GM12878 (cell line): ENCODE measurements around the gene UPF1. TPM values are rescaled to one million over a fixed set of nuclear protein-coding genes. Genes with fewer than 3 reads are reported as not detected.

Source experiments
- ATAC-seq: fragments of 200-7000 bp; cut with Tn5 transposase; 3 replicates; pipeline ENCODE4 v1.9.1; 2020; ENCODE audit warnings: mild to moderate bottlenecking, moderate library complexity
- BruUV-seq: library from RNA; stranded (reverse); fragments of 400-500 nt; replicated peaks from 2 replicates; lab custom pipeline; 2021; lab: Mats Ljungman, UMichigan
- CTCF ChIA-PET: fragments of 300-600 bp; sonication (Branson Sonifier 250); formaldehyde crosslinking; extraction: SDS; loops from one replicate; lab custom pipeline; 2021; ENCODE audit warnings: inconsistent platforms; lab: Yijun Ruan, JAX
- POLR2A ChIA-PET: fragments of 350-600 bp; formaldehyde crosslinking; extraction: SDS; loops from one replicate; lab custom pipeline; 2021; ENCODE audit warnings: inconsistent platforms; lab: Charles Lee
- RAD21 ChIA-PET: fragments of 300-600 bp; sonication (Branson Sonifier 250); formaldehyde crosslinking; loops from one replicate; lab custom pipeline; 2023; ENCODE audit warnings: antibody characterized with exemption; ENCODE audit not compliant: unreplicated experiment; lab: Charles Lee
- SMC1A ChIA-PET: fragments of 300-600 bp; sonication (Branson Sonifier 250); formaldehyde crosslinking; loops from one replicate; lab custom pipeline; 2023; ENCODE audit not compliant: unreplicated experiment, uncharacterized antibody; lab: Charles Lee
- DNase-seq: peaks from one replicate; pipeline ENCODE4 v3.0.0-alpha.2; 2011; ENCODE audit warnings: low read depth, low spot score
- FAIRE-seq: peaks from 3 replicates; lab custom pipeline; 2011; peaks lifted over from hg19 to GRCh38; lab: Jason Lieb, UNC
- H2AFZ ChIP-seq: 2 replicates; pipeline ENCODE4 v1.6.0; 2011; ENCODE audit warnings: low read depth, low read length, control low read depth; ENCODE audit not compliant: control insufficient read depth
- H3K27ac ChIP-seq: 2 replicates; pipeline ENCODE4 v1.5.1; 2011; ENCODE audit warnings: control low read depth; ENCODE audit not compliant: control insufficient read depth, insufficient read depth
- H3K27me3 ChIP-seq, 2 experiments: replicated peaks in 1 of 2; 2 replicates each; pipeline versions ENCODE4 v1.6.0 to v1.6.1; 2011; ENCODE audit warnings: low read length in 1 of 2; ENCODE audit not compliant: control insufficient read depth in 2 of 2, insufficient read depth in 2 of 2
- H3K36me3 ChIP-seq, 2 experiments: 2 replicates each; pipeline ENCODE4 v1.5.1; 2011; ENCODE audit warnings: low read length in 1 of 2; ENCODE audit not compliant: control insufficient read depth in 2 of 2, insufficient read depth in 2 of 2
- H3K4me1 ChIP-seq: 2 replicates; pipeline ENCODE4 v1.6.1; 2011; ENCODE audit warnings: mild to moderate bottlenecking, low read length, moderate library complexity, mixed read lengths; ENCODE audit not compliant: control insufficient read depth, insufficient read depth
- H3K4me2 ChIP-seq: 2 replicates; pipeline ENCODE4 v1.6.0; 2011; ENCODE audit warnings: control low read depth; ENCODE audit not compliant: control insufficient read depth, insufficient read depth
- H3K4me3 ChIP-seq: fragments of 200-600 bp; sonication (generic); 2 replicates; pipeline ENCODE4 v1.5.1; 2016
- H3K79me2 ChIP-seq: 2 replicates; pipeline ENCODE4 v1.6.0; 2011; ENCODE audit warnings: low read length; ENCODE audit not compliant: control insufficient read depth, insufficient read depth
- H3K9ac ChIP-seq: 2 replicates; pipeline ENCODE4 v1.8.0; 2011; ENCODE audit warnings: low read length, control low read depth, mixed read lengths; ENCODE audit not compliant: control insufficient read depth, insufficient read depth
- H3K9me3 ChIP-seq: replicated peaks from 3 replicates; pipeline ENCODE4 v1.5.1; 2011; ENCODE audit warnings: mild to moderate bottlenecking, low read length; ENCODE audit not compliant: control insufficient read depth, insufficient read depth
- H4K20me1 ChIP-seq: 2 replicates; pipeline ENCODE4 v1.6.0; 2011; ENCODE audit not compliant: control insufficient read depth, insufficient read depth
- BCL11A ChIP-seq: IDR thresholded peaks from 2 replicates; pipeline ENCODE4 v1.6.1; 2011; ENCODE audit warnings: low read depth, low read length
- CHD1 ChIP-seq: IDR thresholded peaks from 2 replicates; pipeline ENCODE4 v1.6.1; 2012; ENCODE audit warnings: low read depth, low read length, improper control_type of control experiment
- CHD4 ChIP-seq: fragments of 200-600 bp; sonication (generic); IDR thresholded peaks from 2 replicates; pipeline ENCODE4 v1.6.1; 2016; ENCODE audit warnings: mild to moderate bottlenecking
- IRF5 ChIP-seq: fragments of 450-650 bp; IDR thresholded peaks from 2 replicates; pipeline ENCODE4 v1.6.1; 2017; ENCODE audit warnings: borderline replicate concordance
- JUNB ChIP-seq: IDR thresholded peaks from 2 replicates; pipeline ENCODE4 v1.6.1; 2016; ENCODE audit warnings: antibody characterized with exemption, mild to moderate bottlenecking
- NFIC ChIP-seq: IDR thresholded peaks from 2 replicates; pipeline ENCODE4 v1.6.1; 2012; ENCODE audit warnings: low read depth, mild to moderate bottlenecking, inconsistent platforms, low read length, moderate library complexity
- PML ChIP-seq: IDR thresholded peaks from 2 replicates; pipeline ENCODE4 v1.6.1; 2012; ENCODE audit warnings: low read length, inconsistent platforms
- POLR2AphosphoS5 ChIP-seq: IDR thresholded peaks from 2 replicates; pipeline ENCODE4 v1.6.1; 2011; ENCODE audit warnings: mild to moderate bottlenecking, low read length, inconsistent platforms
- STAT1 ChIP-seq: fragments of 450-650 bp; conservative IDR thresholded peaks from 2 replicates; pipeline ENCODE4 v1.6.1; 2014; ENCODE audit warnings: antibody characterized with exemption, mild to moderate bottlenecking
- TARDBP ChIP-seq: IDR thresholded peaks from 2 replicates; pipeline ENCODE4 v1.6.1; 2016; ENCODE audit warnings: borderline replicate concordance
- WGBS: methylation state at CpG from one replicate; pipeline ENCODE4 v1.1.6; 2016; ENCODE audit warnings: low lambda C conversion rate; ENCODE audit not compliant: insufficient replicate concordance, insufficient coverage; ENCODE audit errors: missing lambda C conversion rate; 5-methylcytosine and 5-hydroxymethylcytosine counted together
- in situ Hi-C: fragments of 300-500 bp; cut with MboI; formaldehyde crosslinking; loops from 9 replicates; pipeline ENCODE4 v1.14.3; 2018; ENCODE audit warnings: mixed read lengths
- intact Hi-C: fragments of 100-400 bp; cut with micrococcal nuclease; formaldehyde crosslinking; loops from one replicate; pipeline ENCODE4 v1.14.2; 2022; ENCODE audit not compliant: unreplicated experiment
- polyA plus RNA-seq, 11 experiments: library from polyadenylated mRNA; depleted of rRNA in 4 of 11; unstranded in 6 of 11; stranded (reverse) in 5 of 11; fragments of >200 nt; fragmentation: Nextera tagmentation in 4 of 11; fragmentation: Illumina TruSeq in 1 of 11; extraction: Ambion mirVana in 4 of 11; extraction: Trizol in 1 of 11; gene quantifications; 1 replicate in 1 of 11; 2 replicates in 10 of 11; pipeline versions ENCODE4 v1.2.1 to v1.2.3, GENCODE V29; 2011 to 2016; ENCODE audit warnings: inconsistent platforms in 2 of 11, missing spikeins in 2 of 11, low read depth in 1 of 11
- total RNA-seq, 4 experiments: library from RNA; depleted of rRNA in 3 of 4; stranded (reverse); fragments of >200 nt in 3 of 4; fragmentation: Illumina TruSeq in 1 of 4; extraction: Trizol in 1 of 4; gene quantifications; 2 replicates each; pipeline versions ENCODE4 v1.2.1 to v1.2.3, GENCODE V29; 2013 to 2021

The UPF1 gene
- total and polyA plus RNA-seq, 10 of the 15 experiments (the other 5 are each of a cell fraction or from before 2014, with no cell fraction given), result 0.58 to 80.9 (median 18.7) TPM

- H2AFZ ChIP-seq, result no peak overlapping the region
- no peak for DNase-seq
- no TSS peak for BruUV-seq
- no peaks in the 10 kb centered on the region for H4K20me1 ChIP-seq
- H3K4me3 ChIP-seq, result no peak overlapping the region
- ATAC-seq, result no peak
- no peak for TF ChIP-seq POLR2AphosphoS5
- no peak for TF ChIP-seq PML
- TF ChIP-seq BCL11A, result no peak
- no peak for TF ChIP-seq STAT1
- TF ChIP-seq IRF5, result no peak
- TF ChIP-seq CHD1, result no peak
- no peak for TF ChIP-seq NFIC
- no peak for TF ChIP-seq TARDBP
- TF ChIP-seq JUNB, result no peak
- no peak for TF ChIP-seq CHD4
- no peak overlapping the region for H3K4me2 ChIP-seq
- CTCF ChIA-PET, result interaction anchor here (1.2 kb wide), 1 partner anchor 54 kb away, joined by 7 read pairs; no protein-coding TSS in a partner anchor
- no peaks in the 10 kb centered on the region for H3K79me2 ChIP-seq
- WGBS, result 16% methylated on average over 13 of the region's 13 CpGs
- SMC1A ChIA-PET, result interaction anchor here (1.3 kb wide), 1 partner anchor 54 kb away, joined by 3 read pairs; no protein-coding TSS in a partner anchor
- RAD21 ChIA-PET, result no interaction called here
- POLR2A ChIA-PET, result interaction anchor here (0.6 kb wide), 1 partner anchor 241 kb away, joined by 5 read pairs; no protein-coding TSS in a partner anchor
- peaks cover 16 to 22% of the 10 kb centered on the region in 2 experiments for H3K27me3 ChIP-seq
- FAIRE-seq, result no peak
- intact Hi-C loops, result no loop called here
- H3K36me3 ChIP-seq, result no peaks in the 10 kb centered on the region
- no peak overlapping the region for H3K27ac ChIP-seq
- in situ Hi-C loops, result no loop called here
- no peaks in the 10 kb centered on the region; the same call in 2 of the 3 replicates for H3K9me3 ChIP-seq
- H3K9ac ChIP-seq, result no peak overlapping the region
- peaks cover 3% of the 10 kb centered on the region; the same call in 1 of the 2 replicates for H3K4me1 ChIP-seq
These were observed 38.4 kb upstream of the UPF1 start for GRCh38 chr19:18793144-18794028.
